HL-60 (cell line): Measurements from ENCODE around the gene GRIA1.

Source experiments
- DNase-seq, 2 experiments: peaks; one replicate each; pipeline ENCODE4 v3.0.0-alpha.2; 2010 to 2020; ENCODE audit warnings: low read depth in 1 of 2, low spot score in 1 of 2
- H3K27ac ChIP-seq: fragments of 250-450 bp; sonication (Bioruptor Pico); replicated peaks from 2 replicates; pipeline ENCODE4 v1.5.1; 2020; ENCODE audit warnings: mild to moderate bottlenecking, moderate library complexity
- H3K27me3 ChIP-seq: fragments of 250-450 bp; sonication (Bioruptor Pico); 2 replicates; pipeline ENCODE4 v1.5.1; 2021; ENCODE audit warnings: mild to moderate bottlenecking, moderate library complexity; ENCODE audit not compliant: insufficient read depth, poor library complexity, severe bottlenecking
- H3K4me3 ChIP-seq: replicated peaks from 2 replicates; pipeline ENCODE4 v1.5.1; 2011; ENCODE audit warnings: mild to moderate bottlenecking, control low read depth, low read length; ENCODE audit not compliant: insufficient read depth
- GABPA ChIP-seq: IDR thresholded peaks from 2 replicates; pipeline ENCODE4 v1.6.1; 2012; ENCODE audit warnings: low read depth
- POLR2AphosphoS5 ChIP-seq: IDR thresholded peaks from 2 replicates; pipeline ENCODE4 v1.6.1; 2012; ENCODE audit warnings: low read depth
- REST ChIP-seq: IDR thresholded peaks from 2 replicates; pipeline ENCODE4 v1.6.1; 2012; ENCODE audit warnings: low read depth; ENCODE audit not compliant: insufficient replicate concordance
- SPI1 ChIP-seq: IDR thresholded peaks from 2 replicates; pipeline ENCODE4 v1.6.1; 2012; ENCODE audit warnings: low read depth, mild to moderate bottlenecking, borderline replicate concordance
- TF ChIP-seq, protein P1 (sequence below): IDR thresholded peaks from one replicate; pipeline ENCODE4 v1.5.1; 2011; ENCODE audit warnings: low read length, control low read depth, inconsistent platforms; ENCODE audit not compliant: insufficient read depth

GRIA1 gene

DNA sequence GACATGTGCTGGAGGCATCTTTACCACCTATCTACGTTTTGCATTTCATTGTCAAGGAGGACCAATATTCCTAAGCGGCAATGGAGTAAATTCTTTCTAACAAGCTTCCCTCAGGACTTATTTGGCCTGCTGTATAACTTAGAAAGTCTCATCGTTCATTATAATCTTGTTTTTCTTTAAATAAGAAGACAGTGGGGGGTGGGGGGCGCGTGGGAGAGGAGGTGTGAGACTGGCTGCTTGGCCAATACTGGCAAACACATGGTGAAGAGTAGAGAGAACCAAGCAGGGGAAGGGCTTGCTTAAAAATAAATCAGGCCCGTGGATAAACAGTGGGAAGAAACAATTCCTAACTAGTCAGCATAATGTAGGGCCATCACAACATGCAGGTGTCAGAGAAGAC lies 217.2 kb downstream of the GRIA1 start:
- H3K4me3 ChIP-seq, result no peak overlapping the region
- H3K27ac ChIP-seq, result no peak overlapping the region
- no peak for TF ChIP-seq REST
- TF ChIP-seq SPI1, result no peak
- no peak for DNase-seq
- H3K27me3 ChIP-seq, result no peaks in the 10 kb centered on the region

DNA sequence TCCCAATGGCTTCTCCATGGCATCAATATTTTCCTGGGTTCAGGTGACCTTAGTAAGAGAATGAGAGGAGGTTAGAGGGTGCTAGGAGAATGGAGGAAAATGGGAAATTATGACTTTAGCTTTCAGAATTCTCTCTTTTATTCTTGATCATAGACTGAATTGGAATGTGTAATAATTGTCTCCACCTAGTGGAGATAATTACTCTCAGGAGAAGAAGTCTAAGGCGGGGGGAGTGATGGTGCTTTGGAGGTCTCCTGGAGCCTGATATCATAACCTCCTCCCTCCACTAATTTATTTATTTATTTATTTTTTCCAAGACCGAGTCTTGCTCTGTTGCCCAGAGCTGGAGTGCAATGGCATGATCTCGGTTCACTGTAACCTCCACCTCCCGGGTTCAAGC lies 221.3 kb downstream of the GRIA1 start:
- Histone ChIP-seq H3K27ac (no peak overlapping the region), H3K4me3 (no peak overlapping the region), H3K27me3 (no peaks in the 10 kb centered on the region)
- DNase-seq, result no peak
- TF ChIP-seq, protein P1, sequence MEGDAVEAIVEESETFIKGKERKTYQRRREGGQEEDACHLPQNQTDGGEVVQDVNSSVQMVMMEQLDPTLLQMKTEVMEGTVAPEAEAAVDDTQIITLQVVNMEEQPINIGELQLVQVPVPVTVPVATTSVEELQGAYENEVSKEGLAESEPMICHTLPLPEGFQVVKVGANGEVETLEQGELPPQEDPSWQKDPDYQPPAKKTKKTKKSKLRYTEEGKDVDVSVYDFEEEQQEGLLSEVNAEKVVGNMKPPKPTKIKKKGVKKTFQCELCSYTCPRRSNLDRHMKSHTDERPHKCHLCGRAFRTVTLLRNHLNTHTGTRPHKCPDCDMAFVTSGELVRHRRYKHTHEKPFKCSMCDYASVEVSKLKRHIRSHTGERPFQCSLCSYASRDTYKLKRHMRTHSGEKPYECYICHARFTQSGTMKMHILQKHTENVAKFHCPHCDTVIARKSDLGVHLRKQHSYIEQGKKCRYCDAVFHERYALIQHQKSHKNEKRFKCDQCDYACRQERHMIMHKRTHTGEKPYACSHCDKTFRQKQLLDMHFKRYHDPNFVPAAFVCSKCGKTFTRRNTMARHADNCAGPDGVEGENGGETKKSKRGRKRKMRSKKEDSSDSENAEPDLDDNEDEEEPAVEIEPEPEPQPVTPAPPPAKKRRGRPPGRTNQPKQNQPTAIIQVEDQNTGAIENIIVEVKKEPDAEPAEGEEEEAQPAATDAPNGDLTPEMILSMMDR, result no peak
- no peak for TF ChIP-seq SPI1
- TF ChIP-seq GABPA, result no peak
- TF ChIP-seq POLR2AphosphoS5, result no peak

- no peak overlapping the region for H3K4me3 ChIP-seq
- no peak for DNase-seq
These were observed 222.5 kb downstream of the GRIA1 start for GRCh38 chr5:153712946-153713345.

More at GRCh38 chr5:153712946-153713345, 222.5 kb downstream of the GRIA1 start:
- no peaks in the 10 kb centered on the region for H3K27me3 ChIP-seq
- TF ChIP-seq SPI1, result no peak
- TF ChIP-seq, protein P1, result no peak
- TF ChIP-seq REST, result no peak
- TF ChIP-seq POLR2AphosphoS5, result no peak
- TF ChIP-seq GABPA, result no peak
- no peak overlapping the region for H3K27ac ChIP-seq
